ENCODE measurements around the gene TLR8.
A peak's percentile ranks its signal among the peaks of the same experiment; 100 is the strongest.
"Not testable (repeated sequence)": the region's sequence is repeated elsewhere in the genome, so short reads cannot be mapped to it uniquely, and the experiment has no call there.

TLR8 gene

GRCh38 chrX:12946838-12947544 lies 40.6 kb downstream of the TLR8 start:
- peak; percentile 76 to 77 for DNase-seq (ENCODE audit: low read depth in 2 of 2)

DNA sequence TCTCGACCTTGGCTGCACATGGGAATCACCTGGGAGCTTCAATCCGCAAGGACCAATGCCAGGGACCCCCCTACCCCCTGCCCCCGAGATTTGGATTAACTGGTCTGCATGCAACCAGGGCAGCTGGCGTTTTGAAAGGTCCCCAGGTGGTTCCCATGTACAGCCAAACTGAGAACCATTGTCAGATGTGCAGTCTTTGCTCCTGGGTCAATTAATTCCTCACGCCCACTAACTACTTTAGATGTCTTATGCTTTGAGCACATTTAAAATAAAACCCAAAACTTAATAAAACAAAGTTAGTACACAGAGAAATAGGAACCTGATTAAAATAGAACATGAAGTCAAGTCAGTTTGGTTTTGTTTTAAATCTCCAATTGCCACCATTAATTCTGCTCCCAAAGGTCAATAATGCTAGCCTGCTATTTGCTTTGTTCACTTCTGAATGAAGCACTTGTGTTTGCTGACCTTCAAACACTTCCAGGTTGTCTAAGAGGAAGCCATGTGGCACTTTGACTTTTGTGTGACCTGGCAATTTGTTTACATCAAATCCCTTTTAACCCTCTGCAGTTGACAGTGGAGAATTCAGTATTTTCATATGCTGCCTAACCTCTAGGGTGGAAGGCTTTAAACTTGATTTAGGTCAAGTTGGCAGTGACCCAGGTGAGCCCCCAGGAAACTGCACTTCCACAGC lies 41.3 kb downstream of the TLR8 start:
- no peak for DNase-seq (ENCODE audit: low read depth in 2 of 2)

- DNase-seq (ENCODE audit: low read depth in 2 of 2): no peak
These were observed 42.1 kb downstream of the TLR8 start for GRCh38 chrX:12948495-12948894.

DNA sequence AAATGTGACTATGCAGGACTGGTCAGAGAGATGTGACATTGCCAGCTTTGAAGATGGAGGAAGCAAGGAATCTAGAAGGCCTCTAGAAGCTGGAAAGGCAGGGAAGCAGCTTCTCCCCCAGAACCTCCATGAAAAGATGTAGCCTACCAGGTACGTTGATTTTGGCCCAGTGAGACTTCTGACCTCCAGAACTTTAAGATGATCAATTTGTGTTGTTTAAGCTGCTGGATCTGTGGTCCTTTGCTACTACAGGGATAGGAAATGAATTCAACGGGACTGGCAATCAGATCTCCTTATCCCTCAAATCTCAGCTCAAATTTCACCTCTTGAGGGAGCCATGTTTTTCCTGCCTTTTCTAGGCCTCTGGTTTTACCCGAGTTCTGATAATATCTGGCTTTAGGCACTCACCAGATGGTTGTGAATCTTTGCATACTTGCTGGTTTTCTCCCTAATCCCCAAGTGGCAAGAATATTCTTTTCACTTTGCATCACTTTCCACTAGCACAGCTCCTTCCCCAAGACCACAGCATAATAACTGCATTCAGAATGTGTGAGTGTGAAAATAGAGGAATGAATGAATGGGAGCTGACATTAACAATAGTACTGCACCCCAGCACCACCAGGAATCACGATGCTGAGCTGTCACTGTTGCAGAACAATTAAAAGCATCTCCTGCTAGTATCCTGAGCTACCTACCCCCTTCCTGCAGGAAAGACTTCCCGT lies 42.9 kb downstream of the TLR8 start:
- peak; percentile 82 to 84 for DNase-seq (ENCODE audit: low read depth in 2 of 2)

DNA sequence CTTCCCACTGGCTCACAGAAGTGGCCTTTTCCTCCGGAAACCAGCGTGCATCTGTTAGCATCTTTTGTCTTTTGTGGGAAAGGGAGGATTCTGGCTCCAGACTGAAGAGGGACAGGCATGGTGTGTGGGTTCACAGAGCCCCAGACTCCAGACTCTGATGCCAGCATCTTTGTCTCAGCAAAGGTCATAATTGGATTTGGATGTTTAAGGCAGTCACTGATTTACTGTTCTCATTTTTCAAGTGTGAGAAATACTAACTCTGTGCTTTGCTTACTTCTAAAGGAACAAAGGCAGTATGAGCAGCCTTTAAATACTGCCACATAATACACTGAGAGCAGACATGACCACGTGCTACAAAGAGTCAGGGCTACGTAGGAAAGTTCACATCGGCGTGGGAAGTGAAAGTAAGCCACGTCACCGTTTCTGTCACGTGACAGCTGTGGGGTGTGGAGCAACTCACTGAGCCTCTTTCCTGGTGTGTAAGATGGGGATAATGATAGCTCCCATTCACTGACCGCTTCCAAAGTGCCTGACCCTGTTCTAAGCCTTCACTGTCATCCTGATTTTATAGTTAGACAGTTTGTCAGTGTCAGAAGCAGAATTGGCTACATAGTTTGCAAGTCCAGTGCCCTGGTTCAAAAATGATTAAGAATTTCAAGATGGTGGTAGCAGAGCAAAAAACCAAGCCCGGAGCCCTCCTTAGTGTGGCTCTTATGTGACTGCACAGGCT lies 43.7 kb downstream of the TLR8 start:
- DNase-seq (ENCODE audit: low read depth in 2 of 2): peak; percentile 70 to 74

DNA sequence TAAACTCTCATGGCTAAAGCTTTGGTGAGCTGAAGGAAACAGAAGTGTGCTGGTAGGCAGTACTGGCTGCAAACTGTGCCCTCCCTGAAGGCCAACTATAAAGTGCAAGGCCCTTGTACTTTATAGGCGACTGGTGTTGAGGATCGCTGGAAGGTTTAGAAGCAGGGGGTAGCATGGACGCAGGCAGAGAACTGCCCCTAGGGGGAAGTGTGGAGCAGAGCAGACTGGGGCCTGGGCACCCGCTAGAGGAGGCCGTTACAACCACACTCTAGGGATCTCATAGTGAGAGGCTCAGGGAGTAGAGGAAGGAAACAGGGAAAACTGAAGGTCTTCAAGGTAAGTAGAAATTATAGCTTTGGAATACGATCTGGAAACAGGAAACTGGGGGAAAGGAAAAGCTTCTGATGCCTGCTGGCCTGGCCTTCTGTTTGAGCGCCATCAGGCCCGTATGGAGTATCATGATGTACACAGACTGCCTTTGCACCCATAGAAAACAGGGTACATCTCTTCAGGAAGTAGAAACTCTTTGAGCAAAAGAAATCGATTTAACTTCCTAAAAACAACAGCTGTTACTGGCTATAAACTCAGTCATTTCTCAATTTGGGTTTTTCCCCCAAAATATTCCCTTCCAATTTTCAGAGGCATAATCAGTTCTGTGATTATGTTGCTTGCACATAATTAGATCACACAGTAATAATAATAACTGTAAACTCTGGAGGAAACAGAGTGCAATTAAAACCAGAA lies 44.6 kb downstream of the TLR8 start:
- DNase-seq (ENCODE audit: low read depth in 2 of 2): no peak

DNA sequence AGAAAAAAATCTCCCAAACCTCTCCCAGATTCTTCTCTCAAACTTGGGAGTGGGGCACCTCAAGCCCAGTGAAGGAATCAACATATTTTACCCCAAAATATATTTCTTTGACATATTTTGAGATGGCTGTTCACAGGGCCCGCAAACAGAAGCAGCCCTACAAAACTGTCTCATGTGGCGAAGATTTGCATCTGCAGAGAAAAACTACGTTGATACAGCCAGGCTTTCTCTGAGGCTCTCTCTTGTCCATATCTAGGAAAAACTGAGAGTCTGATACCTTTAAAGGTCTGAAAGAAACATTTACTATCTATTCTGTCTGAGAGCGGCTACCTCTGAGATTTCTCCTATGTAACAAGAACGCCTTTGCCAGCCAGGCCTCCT lies 45.2 kb downstream of the TLR8 start:
- no peak for DNase-seq (ENCODE audit: low read depth in 2 of 2)

GRCh38 chrX:12953420-12953819 lies 47.0 kb downstream of the TLR8 start:
- no peak for DNase-seq (ENCODE audit: low read depth in 2 of 2)

DNA sequence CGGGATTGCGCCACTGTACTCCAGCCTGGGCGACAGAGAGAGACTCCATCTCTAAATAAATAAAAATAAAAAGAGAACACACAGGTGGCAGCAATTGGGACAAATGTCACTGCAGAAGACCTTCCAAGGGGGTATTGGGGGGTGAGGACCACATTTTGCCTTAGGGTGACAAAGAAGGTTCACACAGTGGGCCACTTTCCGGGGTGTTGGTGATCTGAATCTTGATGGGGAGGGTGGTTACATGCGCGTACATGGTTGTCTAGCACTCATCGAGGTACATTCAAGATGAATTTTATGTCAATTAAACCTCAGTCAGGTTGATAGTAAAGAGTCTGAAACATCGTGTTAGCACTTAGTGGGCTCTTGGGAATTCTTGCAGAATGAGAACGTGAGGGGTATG lies 48.0 kb downstream of the TLR8 start:
- no peak for DNase-seq (ENCODE audit: low read depth in 2 of 2)

- no peak for DNase-seq (ENCODE audit: low read depth in 2 of 2)
These were observed 48.6 kb downstream of the TLR8 start for GRCh38 chrX:12954981-12955380.

DNA sequence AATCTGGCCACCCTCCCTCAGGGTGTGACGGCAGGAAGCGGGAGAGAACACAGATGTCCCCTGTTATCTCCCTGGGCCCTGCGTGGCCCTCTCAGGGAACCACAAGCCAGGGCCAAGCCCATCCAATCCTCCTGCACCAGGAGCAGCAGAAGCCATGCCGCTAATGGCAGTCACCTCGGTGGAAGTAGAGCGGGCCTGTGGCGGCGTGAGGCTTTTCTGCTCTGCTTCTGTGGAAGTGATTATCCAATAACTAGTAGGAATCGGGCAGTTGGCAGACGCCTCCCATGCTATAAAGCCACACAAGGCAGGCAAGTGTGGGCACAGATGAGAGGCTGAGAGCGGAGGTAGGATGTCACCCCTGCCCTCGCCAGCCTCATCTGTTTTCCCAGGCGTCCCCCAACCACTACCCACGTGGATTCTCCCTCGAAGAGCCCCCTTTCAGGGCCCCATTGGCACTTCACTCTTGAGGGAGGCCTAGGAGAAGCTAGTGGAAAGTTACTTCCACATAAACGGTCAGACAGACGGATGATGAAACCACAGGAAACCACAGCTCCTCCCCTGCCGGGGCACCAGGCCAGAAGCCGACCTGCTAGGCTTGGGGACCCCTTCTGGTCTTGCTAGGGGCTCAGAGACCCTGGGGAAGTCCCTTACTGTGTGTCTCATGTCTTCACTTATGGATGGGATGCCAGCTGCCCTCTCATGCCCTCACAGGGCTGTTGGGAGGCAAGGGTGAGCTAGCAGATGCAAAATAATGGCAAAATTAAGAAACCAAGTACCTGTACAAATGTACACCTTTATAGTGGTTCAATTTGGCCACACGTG lies 49.7 kb downstream of the TLR8 start:
- no peak for DNase-seq (ENCODE audit: low read depth in 2 of 2)

- DNase-seq (ENCODE audit: low read depth in 2 of 2): no peak
These were observed 50.5 kb downstream of the TLR8 start for GRCh38 chrX:12956704-12957534.

GRCh38 chrX:12958059-12958458 lies 51.6 kb downstream of the TLR8 start:
- DNase-seq (ENCODE audit: low read depth in 2 of 2): no peak

GRCh38 chrX:12958461-12958860 lies 52.0 kb downstream of the TLR8 start:
- DNase-seq (ENCODE audit: low read depth in 2 of 2): no peak

DNA sequence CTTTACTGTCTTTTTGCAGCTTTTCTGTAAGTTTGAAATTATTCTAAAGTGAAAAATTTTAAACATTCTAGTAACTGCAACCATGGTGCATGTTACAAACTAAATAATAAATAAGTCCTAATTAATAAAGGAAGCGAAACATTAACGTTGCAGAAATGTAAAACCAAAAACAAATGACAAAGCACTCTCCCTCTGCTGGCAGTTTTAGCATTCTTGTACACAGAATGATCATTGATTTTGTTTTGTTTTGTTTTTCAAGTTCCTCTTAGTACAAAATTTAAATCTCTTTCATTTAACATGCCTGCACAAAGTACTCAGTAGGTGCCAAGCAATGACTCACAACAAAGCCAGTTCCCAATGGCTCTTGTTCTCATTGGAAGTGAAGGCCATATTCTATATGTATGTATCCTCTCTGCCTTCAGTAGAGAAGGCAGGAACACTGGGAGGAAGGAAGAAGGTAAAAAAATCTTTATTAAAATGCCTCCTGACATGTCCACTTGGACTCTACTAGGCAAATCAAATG lies 54.8 kb downstream of the TLR8 start:
- no peak for DNase-seq (ENCODE audit: low read depth in 2 of 2)

GRCh38 chrX:12962041-12962504 lies 55.7 kb downstream of the TLR8 start:
- no peak for DNase-seq (ENCODE audit: low read depth in 2 of 2)

DNA sequence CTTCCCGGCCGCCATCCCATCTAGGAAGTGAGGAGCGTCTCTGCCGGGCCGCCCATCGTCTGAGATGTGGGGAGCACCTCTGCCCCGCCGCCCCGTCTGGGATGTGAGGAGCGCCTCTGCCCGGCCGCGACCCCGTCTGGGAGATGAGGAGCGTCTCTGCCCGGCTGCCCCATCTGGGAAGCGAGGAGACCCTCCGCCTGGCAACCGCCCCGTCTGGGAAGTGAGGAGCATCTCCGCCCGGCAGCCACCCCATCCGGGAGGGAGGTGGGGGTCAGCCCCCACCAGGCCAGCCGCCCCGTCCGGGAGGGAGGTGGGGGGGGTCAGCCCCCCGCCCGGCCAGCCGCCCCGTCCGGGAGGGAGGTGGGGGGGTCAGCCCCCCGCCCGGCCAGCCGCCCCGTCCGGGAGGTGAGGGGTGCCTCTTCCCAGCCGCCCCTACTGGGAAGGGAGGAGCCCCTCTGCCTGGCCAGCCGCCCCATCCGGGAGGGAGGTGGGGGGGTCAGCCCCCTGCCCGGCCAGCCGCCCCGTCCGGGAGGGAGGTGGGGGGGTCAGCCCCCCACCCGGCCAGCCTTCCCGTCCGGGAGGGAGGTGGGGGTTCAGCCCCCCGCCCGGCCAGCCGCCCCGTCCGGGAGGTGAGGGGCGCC lies 56.9 kb downstream of the TLR8 start:
- DNase-seq (ENCODE audit: low read depth in 2 of 2): not testable (repeated sequence)

- DNase-seq (ENCODE audit: low read depth in 2 of 2): no peak
These were observed 58.9 kb downstream of the TLR8 start for GRCh38 chrX:12965131-12965940.

Measured in fibroblast of skin of left quadriceps (primary cell).